Endothelial cell of umbilical vein (primary cell): ENCODE data around the gene PPOX. TPM values are rescaled to one million over a fixed set of nuclear protein-coding genes. Genes with fewer than 3 reads are reported as not detected.

ENCODE experiments used
- BruUV-seq: library from RNA; stranded (reverse); fragments of 400-500 nt; replicated peaks from 2 replicates; lab custom pipeline; 2021; lab: Mats Ljungman, UMichigan
- CTCF ChIA-PET: fragments of 300-600, 350-600 bp; sonication (Branson Sonifier 250); formaldehyde crosslinking; loops from one replicate; lab custom pipeline; 2021; ENCODE audit warnings: antibody characterized with exemption, inconsistent platforms; lab: Charles Lee
- POLR2A ChIA-PET: fragments of 300-600, 350-600 bp; sonication (Branson Sonifier 250); formaldehyde crosslinking; loops from one replicate; lab custom pipeline; 2021; ENCODE audit warnings: antibody characterized with exemption, inconsistent platforms; lab: Charles Lee
- DNase-seq: peaks from one replicate; pipeline ENCODE4 v3.0.0-alpha.2; 2011; ENCODE audit warnings: low read depth, low spot score
- FAIRE-seq: peaks from 2 replicates; lab custom pipeline; 2011; peaks lifted over from hg19 to GRCh38; lab: Jason Lieb, UNC
- H2AFZ ChIP-seq: 2 replicates; pipeline ENCODE4 v1.6.0; 2012; ENCODE audit warnings: low read depth, low read length, control low read depth, inconsistent platforms
- H3K27ac ChIP-seq: 2 replicates; pipeline ENCODE4 v1.5.1; 2011; ENCODE audit warnings: low read depth, mild to moderate bottlenecking, control low read depth, low read length, moderate library complexity; ENCODE audit not compliant: insufficient read depth
- H3K27me3 ChIP-seq, 2 experiments: 2 replicates each; pipeline versions ENCODE4 v1.6.0 to v1.6.1; 2011; ENCODE audit warnings: low read length in 2 of 2, mixed read lengths in 1 of 2; ENCODE audit not compliant: control insufficient read depth in 2 of 2, insufficient read depth in 2 of 2
- H3K36me3 ChIP-seq, 2 experiments: 2 replicates in 1 of 2; 3 replicates in 1 of 2; pipeline ENCODE4 v1.5.1; 2011; ENCODE audit warnings: low read length in 2 of 2, mild to moderate bottlenecking in 1 of 2, moderate library complexity in 1 of 2; ENCODE audit not compliant: control insufficient read depth in 2 of 2, insufficient read depth in 2 of 2; ENCODE audit errors: extremely low read depth in 1 of 2
- H3K4me1 ChIP-seq: 3 replicates; pipeline ENCODE4 v1.5.1; 2011; ENCODE audit warnings: mild to moderate bottlenecking, low read length; ENCODE audit not compliant: control insufficient read depth, insufficient read depth; ENCODE audit errors: extremely low read depth
- H3K4me2 ChIP-seq: 2 replicates; pipeline ENCODE4 v1.6.1; 2011; ENCODE audit warnings: low read length, control low read depth, mixed read lengths; ENCODE audit not compliant: insufficient read depth
- H3K4me3 ChIP-seq, 3 experiments: fragments of 200-600 bp in 1 of 3; sonication (generic), shearing (Covaris generic) in 1 of 3; replicated peaks in 1 of 3; 2 replicates each; pipeline ENCODE4 v1.5.1; 2011 to 2016; ENCODE audit warnings: control low read depth in 3 of 3, low read length in 3 of 3, mild to moderate bottlenecking in 2 of 3, inconsistent platforms in 1 of 3, low read depth in 1 of 3, moderate library complexity in 1 of 3; ENCODE audit not compliant: insufficient read depth in 1 of 3
- H3K79me2 ChIP-seq: 2 replicates; pipeline ENCODE4 v1.6.0; 2012; ENCODE audit warnings: low read length, inconsistent platforms; ENCODE audit not compliant: control insufficient read depth, insufficient read depth
- H3K9ac ChIP-seq: replicated peaks from 2 replicates; pipeline ENCODE3; 2011; ENCODE audit warnings: low read length, control low read depth; ENCODE audit not compliant: insufficient read depth; ENCODE audit errors: extremely low read depth
- H3K9me1 ChIP-seq: replicated peaks from 3 replicates; pipeline ENCODE4 v1.6.0; 2011; ENCODE audit warnings: mild to moderate bottlenecking, low read length; ENCODE audit not compliant: control insufficient read depth, insufficient read depth; ENCODE audit errors: extremely low read depth
- H3K9me3 ChIP-seq: replicated peaks from 2 replicates; pipeline ENCODE4 v1.5.1; 2012; ENCODE audit warnings: low read length, inconsistent platforms; ENCODE audit not compliant: control insufficient read depth, insufficient read depth
- H4K20me1 ChIP-seq: replicated peaks from 2 replicates; pipeline ENCODE3; 2011; ENCODE audit warnings: mild to moderate bottlenecking, low read length; ENCODE audit not compliant: control insufficient read depth, insufficient read depth; ENCODE audit errors: extremely low read depth
- CTCF ChIP-seq, 2 donors: IDR thresholded peaks; 1 replicate in 1 of 2; 2 replicates in 1 of 2; pipeline ENCODE4 v1.5.1; 2011; ENCODE audit warnings: low read length in 2 of 2, mild to moderate bottlenecking in 2 of 2, moderate library complexity in 2 of 2, control low read depth in 1 of 2, inconsistent platforms in 1 of 2, low read depth in 1 of 2; ENCODE audit not compliant: insufficient read depth in 1 of 2; ENCODE audit errors: extremely low read depth in 1 of 2
- EZH2 ChIP-seq: IDR thresholded peaks from 2 replicates; pipeline ENCODE4 v1.6.1; 2012; ENCODE audit warnings: borderline replicate concordance, low read depth, mild to moderate bottlenecking, moderate library complexity, low read length, inconsistent platforms; ENCODE audit not compliant: severe bottlenecking
- FOS ChIP-seq: IDR thresholded peaks from 2 replicates; pipeline ENCODE4 v1.6.1; 2011; ENCODE audit warnings: mild to moderate bottlenecking, low read length, moderate library complexity, borderline replicate concordance; ENCODE audit not compliant: insufficient read depth
- GATA2 ChIP-seq: IDR thresholded peaks from 2 replicates; pipeline ENCODE4 v1.7.0; 2011; ENCODE audit warnings: low read depth, mild to moderate bottlenecking, moderate library complexity, mixed read lengths, low read length; ENCODE audit not compliant: insufficient read length, insufficient read depth
- JUN ChIP-seq: IDR thresholded peaks from 2 replicates; pipeline ENCODE4 v1.6.1; 2011; ENCODE audit warnings: borderline replicate concordance, low read depth; ENCODE audit not compliant: insufficient read length, insufficient read depth
- MAX ChIP-seq: IDR thresholded peaks from 2 replicates; pipeline ENCODE4 v1.6.1; 2011; ENCODE audit not compliant: insufficient read depth, insufficient read length
- MYC ChIP-seq: IDR thresholded peaks from one replicate; pipeline ENCODE4 v1.6.1; 2011; ENCODE audit warnings: mild to moderate bottlenecking, low read depth, low read length
- POLR2A ChIP-seq: IDR thresholded peaks from 2 replicates; pipeline ENCODE4 v1.6.1; 2012; ENCODE audit warnings: low read depth, mild to moderate bottlenecking, control low read depth, low read length
- dilution Hi-C: fragments of 300-500 bp; cut with MboI; formaldehyde crosslinking; loops from one replicate; pipeline ENCODE4 v1.15.0; 2019; ENCODE audit warnings: low sequenced_read_pairs; ENCODE audit not compliant: extremely low pct_ligation_motif_present
- intact Hi-C: fragments of 100-400 bp; cut with micrococcal nuclease; formaldehyde crosslinking; loops from one replicate; pipeline ENCODE4 v1.10.0; 2022
- polyA plus RNA-seq, 4 experiments: library from polyadenylated mRNA; depleted of rRNA in 3 of 4; stranded (reverse) in 3 of 4; unstranded in 1 of 4; fragments of >200 nt; gene quantifications; 2 replicates each; pipeline versions ENCODE4 v1.2.1 to v1.2.3, GENCODE V29; 2011 to 2012; ENCODE audit warnings: missing spikeins in 1 of 4
- total RNA-seq: library from RNA; stranded (reverse); gene quantifications from 2 replicates; pipeline ENCODE4 v1.2.3, GENCODE V29; 2021

PPOX gene
- total and polyA plus RNA-seq, 2 donors (not counting 3 experiments of a cell fraction or from before 2014, with no cell fraction given), result 26.4 to 28.5 TPM

GRCh38 chr1:161209790-161210409 is 43.7 kb downstream of the PPOX start:
- FAIRE-seq, result peak; percentile 85
- TF ChIP-seq MAX, result no peak
- no peak for TF ChIP-seq MYC
- no peak for TF ChIP-seq GATA2
- peak; percentile 89 to 91 for TF ChIP-seq CTCF (IDR thresholded peaks at IDR 0.05; ENCODE audit: extremely low read depth in 1 of 2, insufficient read depth in 1 of 2, low read depth in 1 of 2, low read length in 2 of 2)
- TF ChIP-seq JUN, result no peak
- no peak for TF ChIP-seq EZH2
- TF ChIP-seq FOS, result no peak
- TF ChIP-seq POLR2A, result no peak
- no peak overlapping the region for H2AFZ ChIP-seq

More at GRCh38 chr1:161209790-161210409, 43.7 kb downstream of the PPOX start:
- DNase-seq, result peak; percentile 62
- BruUV-seq, result no TSS peak
- peaks cover 36 to 47% of the 10 kb centered on the region in 2 experiments for H3K36me3 ChIP-seq
- intact Hi-C loops, result loop anchor here (1.0 kb wide), 3 partner anchors 15 to 172 kb away; no protein-coding TSS in a partner anchor
- no peaks in the 10 kb centered on the region for H4K20me1 ChIP-seq
- no peak overlapping the region for H3K27ac ChIP-seq
- no peaks in the 10 kb centered on the region for H3K9me1 ChIP-seq
- CTCF ChIA-PET, result interaction anchor here (1.0 to 4.8 kb wide), 11 partner anchors 8 to 172 kb away, joined by 4 to 55 read pairs (median 9); partner anchors contain the start of genes ADAMTS4, APOA2 and TOMM40L
- H3K79me2 ChIP-seq, result peaks cover 14% of the 10 kb centered on the region
- H3K4me3 ChIP-seq, result no peak overlapping the region
- dilution Hi-C loops, result no loop called here
- no peaks in the 10 kb centered on the region for H3K27me3 ChIP-seq
- no peaks in the 10 kb centered on the region for H3K9me3 ChIP-seq
- no peak overlapping the region for H3K9ac ChIP-seq
- POLR2A ChIA-PET, result no interaction called here
- H3K4me2 ChIP-seq, result no peak overlapping the region
- peaks cover 10% of the 10 kb centered on the region for H3K4me1 ChIP-seq
